Naive thymus-derived CD4-positive, alpha-beta T cell (primary cell): ENCODE data around the gene GNAO1. TPM values are rescaled to one million over a fixed set of nuclear protein-coding genes. Genes with fewer than 3 reads are reported as not detected.

Source experiments
- ATAC-seq: fragments of 150-1000 bp; cut with Tn5 transposase; 2 replicates; pipeline ENCODE4 v1.10.0; 2021; ENCODE audit warnings: mild to moderate bottlenecking, moderate library complexity
- CTCF ChIA-PET: fragments of 350-600 bp; sonication (Branson Sonifier 250); formaldehyde crosslinking; loops from one replicate; lab custom pipeline; 2021; ENCODE audit warnings: antibody characterized with exemption; lab: Charles Lee
- POLR2A ChIA-PET: fragments of 350-600 bp; sonication (Branson Sonifier 250); formaldehyde crosslinking; loops from one replicate; lab custom pipeline; 2021; ENCODE audit warnings: antibody characterized with exemption, inconsistent platforms; lab: Charles Lee
- DNase-seq, 9 donors: peaks; one replicate each; pipeline versions ENCODE4 v3.0.0 to v3.0.0-alpha.2; 2020 to 2022; ENCODE audit warnings: mixed read lengths in 1 of 9
- H3K27ac ChIP-seq: one replicate; pipeline ENCODE4 v1.7.0; 2013; ENCODE audit warnings: mild to moderate bottlenecking, low read depth, low read length, moderate library complexity
- H3K27me3 ChIP-seq, 2 donors: one replicate each; pipeline ENCODE4 v1.7.0; 2013; ENCODE audit warnings: low read length in 2 of 2, mild to moderate bottlenecking in 2 of 2, moderate library complexity in 2 of 2; ENCODE audit not compliant: control insufficient read depth in 2 of 2, insufficient read depth in 2 of 2
- H3K36me3 ChIP-seq, 3 experiments: 1 replicate in 2 of 3; 2 replicates in 1 of 3; pipeline ENCODE4 v1.7.0; 2013; ENCODE audit warnings: low read length in 3 of 3, mild to moderate bottlenecking in 3 of 3, moderate library complexity in 1 of 3; ENCODE audit not compliant: insufficient read depth in 3 of 3, control insufficient read depth in 2 of 3
- H3K4me1 ChIP-seq, 2 donors: one replicate each; pipeline ENCODE4 v1.7.0; 2013; ENCODE audit warnings: low read length in 2 of 2, mild to moderate bottlenecking in 2 of 2, moderate library complexity in 1 of 2; ENCODE audit not compliant: control insufficient read depth in 2 of 2, insufficient read depth in 2 of 2
- H3K4me3 ChIP-seq: 2 replicates; pipeline ENCODE4 v1.7.0; 2013; ENCODE audit warnings: mild to moderate bottlenecking, low read length
- H3K9me3 ChIP-seq, 3 experiments: 1 replicate in 2 of 3; 2 replicates in 1 of 3; pipeline ENCODE4 v1.7.0; 2013; ENCODE audit warnings: low read length in 3 of 3; ENCODE audit not compliant: control insufficient read depth in 2 of 3
- H3K27ac Mint-ChIP-seq, 9 donors: one replicate each; pipeline ENCODE4 v1.8.0; 2020 to 2022; ENCODE audit warnings: mixed read lengths in 9 of 9, mild to moderate bottlenecking in 8 of 9, moderate library complexity in 5 of 9, inconsistent platforms in 2 of 9
- H3K27me3 Mint-ChIP-seq, 5 donors: one replicate each; pipeline ENCODE4 v1.8.0; 2021 to 2022; ENCODE audit warnings: mixed read lengths in 5 of 5, mild to moderate bottlenecking in 1 of 5
- H3K36me3 Mint-ChIP-seq, 5 donors: one replicate each; pipeline ENCODE4 v1.8.0; 2020 to 2022; ENCODE audit warnings: mixed read lengths in 5 of 5, mild to moderate bottlenecking in 3 of 5, inconsistent platforms in 1 of 5
- H3K4me1 Mint-ChIP-seq, 7 donors: one replicate each; pipeline ENCODE4 v1.8.0; 2020 to 2022; ENCODE audit warnings: mixed read lengths in 7 of 7, mild to moderate bottlenecking in 3 of 7, inconsistent platforms in 1 of 7
- H3K4me3 Mint-ChIP-seq, 10 donors: one replicate each; pipeline ENCODE4 v1.8.0; 2020 to 2022; ENCODE audit warnings: mild to moderate bottlenecking in 10 of 10, mixed read lengths in 10 of 10, moderate library complexity in 6 of 10, inconsistent platforms in 2 of 10
- H3K9me3 Mint-ChIP-seq, 11 donors: one replicate each; pipeline ENCODE4 v1.8.0; 2020 to 2022; ENCODE audit warnings: mixed read lengths in 11 of 11, mild to moderate bottlenecking in 4 of 11, inconsistent platforms in 1 of 11, moderate library complexity in 1 of 11
- intact Hi-C, 2 donors: fragments of 100-400 bp; cut with micrococcal nuclease; formaldehyde crosslinking; loops; one replicate each; pipeline ENCODE4 v1.15.1; 2023
- polyA plus RNA-seq, 2 donors: library from polyadenylated mRNA; unstranded; fragments of 300-500 nt; fragmentation: Illumina TruSeq; gene quantifications; one replicate each; pipeline ENCODE4 v1.2.3, GENCODE V29; 2021
- total RNA-seq, 6 experiments: library from RNA in 5 of 6; stranded (reverse) in 5 of 6; gene quantifications; 1 replicate in 5 of 6; 2 replicates in 1 of 6; pipeline ENCODE4 v1.2.3 and lab custom pipeline; 2021 to 2026

The GNAO1 gene
- total and polyA plus RNA-seq, 7 experiments from 2014 or later = 0.43 to 5.4 (median 0.80) TPM; not detected in 2

DNA sequence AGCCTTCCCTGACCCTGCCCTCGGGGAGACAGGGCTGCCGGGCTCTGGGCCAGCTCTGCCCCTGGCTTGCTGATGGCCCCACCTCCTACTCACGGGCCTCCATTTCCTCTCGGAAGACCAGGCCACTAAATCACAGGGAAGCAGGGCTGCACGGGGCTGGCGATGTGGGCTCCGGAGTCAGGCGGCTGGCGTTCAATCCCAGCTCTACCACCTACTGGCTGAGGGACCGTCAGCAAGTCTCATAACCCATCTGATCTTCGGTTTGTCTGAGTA lies 120.7 kb downstream of the GNAO1 start:
- DNase-seq (no peak), ATAC-seq (no peak)
- H3K27me3 ChIP-seq = no peaks in the 10 kb centered on the region
- H3K4me1 ChIP-seq = no peaks in the 10 kb centered on the region
- no peak overlapping the region for H3K4me3 ChIP-seq
- intact Hi-C loops = no loop called here
- Mint-ChIP-seq H3K36me3 (no peaks in the 10 kb centered on the region), H3K4me3 (no peak overlapping the region), H3K4me1 (no peaks in the 10 kb centered on the region), H3K9me3 (peaks cover 0 to 3% (median 0%) of the 10 kb centered on the region in 11 donors), H3K27ac (no peak overlapping the region), H3K27me3 (peaks cover 0 to 9% (median 6%) of the 10 kb centered on the region in 5 donors)
- no peaks in the 10 kb centered on the region for H3K36me3 ChIP-seq
- CTCF ChIA-PET = interaction anchor here (0.7 kb wide), 1 partner anchor 243 kb away, joined by 3 read pairs; no protein-coding TSS in a partner anchor
- H3K9me3 ChIP-seq = no peaks in the 10 kb centered on the region
- no peak overlapping the region for H3K27ac ChIP-seq
- POLR2A ChIA-PET = no interaction called here

DNA sequence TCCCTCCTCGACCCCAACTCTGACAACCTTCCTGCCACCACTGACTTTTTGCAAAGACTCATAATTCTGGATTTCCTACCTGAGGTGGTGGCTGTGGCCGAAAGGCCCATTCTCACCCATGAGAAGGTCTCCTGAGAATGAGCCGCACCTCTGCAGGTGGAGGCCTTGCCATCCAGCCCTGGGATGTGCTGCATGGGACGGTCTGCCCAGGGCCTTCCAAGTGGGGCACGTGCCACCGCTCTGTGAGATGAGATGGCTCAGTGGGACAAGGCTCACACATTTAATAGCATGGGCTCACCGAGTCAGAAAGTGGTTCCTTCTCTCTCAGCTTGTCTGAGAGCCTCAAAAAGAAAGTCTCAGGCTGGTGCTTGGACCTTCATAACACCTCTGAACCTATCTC lies 121.3 kb downstream of the GNAO1 start:
- H3K27me3 ChIP-seq = no peaks in the 10 kb centered on the region
- Mint-ChIP-seq H3K4me1 (peaks cover 0 to 4% (median 0%) of the 10 kb centered on the region in 7 donors), H3K27me3 (peaks cover 0 to 12% (median 3%) of the 10 kb centered on the region in 5 donors), H3K4me3 (no peak overlapping the region), H3K27ac (no peak overlapping the region), H3K9me3 (peaks cover 0 to 3% (median 0%) of the 10 kb centered on the region in 11 donors), H3K36me3 (no peaks in the 10 kb centered on the region)
- H3K9me3 ChIP-seq = no peaks in the 10 kb centered on the region
- no peaks in the 10 kb centered on the region for H3K36me3 ChIP-seq
- H3K4me3 ChIP-seq = no peak overlapping the region
- ATAC-seq (no peak), DNase-seq (no peak)
- POLR2A ChIA-PET = no interaction called here
- H3K27ac ChIP-seq = no peak overlapping the region
- intact Hi-C loops = no loop called here
- CTCF ChIA-PET = no interaction called here
- no peaks in the 10 kb centered on the region for H3K4me1 ChIP-seq

DNA sequence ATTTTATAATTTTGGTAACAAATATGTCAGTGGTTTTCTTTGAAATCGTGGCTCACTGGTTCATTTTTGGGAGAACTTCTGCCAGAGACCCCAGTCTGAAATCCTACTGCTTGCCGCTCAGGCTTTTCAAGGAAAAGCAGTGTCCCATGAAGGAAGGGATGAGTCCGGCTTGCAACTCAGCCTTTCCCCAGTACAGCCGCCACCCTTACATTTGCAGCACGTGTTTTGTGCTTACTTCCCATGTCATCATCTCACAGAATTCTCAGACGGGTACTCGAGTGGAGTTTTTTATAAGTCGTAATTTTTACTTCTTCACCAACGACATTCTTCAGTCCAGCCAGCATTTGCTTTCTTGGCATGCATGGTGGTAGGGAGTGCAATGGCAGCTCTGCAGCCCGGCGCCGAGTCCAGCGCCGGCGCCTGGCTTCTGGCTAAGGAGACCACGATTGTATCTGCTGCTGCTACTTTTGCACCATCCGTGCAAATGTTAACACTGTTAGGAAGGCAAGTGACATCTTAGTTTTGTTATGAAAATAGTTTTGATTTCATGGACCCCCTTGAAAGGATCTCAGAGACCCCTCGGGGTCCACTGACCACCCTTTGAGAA lies 123.1 kb downstream of the GNAO1 start:
- Mint-ChIP-seq H3K36me3 (no peaks in the 10 kb centered on the region), H3K27ac (no peak overlapping the region), H3K4me3 (no peak overlapping the region), H3K4me1 (peaks cover 0 to 12% (median 0%) of the 10 kb centered on the region in 7 donors), H3K27me3 (peaks cover 0 to 6% (median 4%) of the 10 kb centered on the region in 5 donors), H3K9me3 (peaks cover 0 to 3% (median 0%) of the 10 kb centered on the region in 11 donors)
- intact Hi-C loops = no loop called here
- no peaks in the 10 kb centered on the region for H3K27me3 ChIP-seq
- H3K36me3 ChIP-seq = no peaks in the 10 kb centered on the region
- no peaks in the 10 kb centered on the region for H3K9me3 ChIP-seq
- no peak for ATAC-seq
- no peak for DNase-seq
- H3K27ac ChIP-seq = no peak overlapping the region
- POLR2A ChIA-PET = no interaction called here
- peaks cover 0 to 7% of the 10 kb centered on the region in 2 donors for H3K4me1 ChIP-seq
- no peak overlapping the region for H3K4me3 ChIP-seq
- CTCF ChIA-PET = no interaction called here

DNA sequence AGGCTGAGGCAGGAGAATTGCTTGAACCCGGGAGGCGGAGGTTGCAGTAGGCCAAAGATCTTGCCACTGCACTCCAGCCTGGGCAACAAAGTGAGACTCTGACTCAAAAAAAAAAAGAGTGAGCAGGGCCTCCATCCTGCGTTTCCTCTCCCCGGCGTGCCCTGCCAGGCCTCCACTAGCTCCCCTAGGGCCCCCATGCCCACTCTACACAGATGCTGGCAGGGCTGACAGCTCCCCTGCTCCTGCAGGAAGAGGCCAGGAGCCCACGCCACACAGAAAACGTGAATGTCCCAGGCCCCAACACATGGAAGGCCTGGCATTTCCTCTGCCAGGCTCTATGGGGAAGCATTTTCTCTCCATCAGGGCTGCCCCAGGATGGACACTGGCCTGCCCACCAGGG lies 124.7 kb downstream of the GNAO1 start:
- no peaks in the 10 kb centered on the region for H3K36me3 ChIP-seq
- Mint-ChIP-seq H3K4me1 (peaks cover 0 to 14% (median 0%) of the 10 kb centered on the region in 7 donors), H3K27ac (no peak overlapping the region), H3K27me3 (peaks cover 0 to 7% (median 4%) of the 10 kb centered on the region in 5 donors), H3K36me3 (no peaks in the 10 kb centered on the region), H3K9me3 (no peaks in the 10 kb centered on the region), H3K4me3 (no peak overlapping the region)
- ChIA-PET CTCF (interaction anchor here (1.1 kb wide), 1 partner anchor 9 kb away, joined by 3 read pairs; no protein-coding TSS in a partner anchor), POLR2A (no interaction called here)
- no peaks in the 10 kb centered on the region for H3K27me3 ChIP-seq
- intact Hi-C loops = loop anchor here in 1 of 2 donors (5.0 kb wide), 1 partner anchor 474 kb away; no protein-coding TSS in a partner anchor
- DNase-seq (no peak), ATAC-seq (no peak)
- no peaks in the 10 kb centered on the region for H3K9me3 ChIP-seq
- H3K4me3 ChIP-seq = no peak overlapping the region
- H3K27ac ChIP-seq = no peak overlapping the region
- peaks cover 0 to 7% of the 10 kb centered on the region in 2 donors for H3K4me1 ChIP-seq

DNA sequence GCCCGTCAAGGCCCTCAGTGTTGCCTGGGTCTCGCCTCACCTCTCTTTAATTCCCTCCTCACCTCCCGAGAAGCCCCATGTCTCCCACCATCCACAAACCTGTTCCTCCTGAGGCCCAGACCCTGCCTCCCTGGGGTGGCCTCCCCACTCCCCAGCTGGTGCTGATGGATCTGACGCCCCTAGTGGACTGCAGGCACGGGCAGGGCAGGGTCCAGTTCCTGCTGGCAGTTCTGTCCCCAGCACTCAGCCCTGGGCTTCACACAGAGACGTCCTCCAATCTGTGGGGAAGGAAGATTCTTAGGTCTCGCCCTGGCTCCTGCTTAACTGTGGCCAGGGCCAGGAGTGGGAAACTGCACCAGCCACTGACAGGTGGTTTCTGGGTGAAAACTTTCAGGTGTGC lies 125.3 kb downstream of the GNAO1 start:
- H3K9me3 Mint-ChIP-seq = no peaks in the 10 kb centered on the region
- H3K4me3 Mint-ChIP-seq = no peak overlapping the region
- intact Hi-C loops = loop anchor here in 1 of 2 donors (5.0 kb wide), 1 partner anchor 474 kb away; no protein-coding TSS in a partner anchor
- Histone ChIP-seq H3K4me1 (peaks cover 0 to 7% of the 10 kb centered on the region in 2 donors), H3K9me3 (no peaks in the 10 kb centered on the region), H3K4me3 (no peak overlapping the region), H3K27ac (no peak overlapping the region), H3K36me3 (no peaks in the 10 kb centered on the region), H3K27me3 (no peaks in the 10 kb centered on the region)
- ATAC-seq (no peak), DNase-seq (no peak)
- POLR2A ChIA-PET = no interaction called here
- peaks cover 0 to 9% (median 4%) of the 10 kb centered on the region in 5 donors for H3K27me3 Mint-ChIP-seq
- no peaks in the 10 kb centered on the region for H3K36me3 Mint-ChIP-seq
- no peak overlapping the region for H3K27ac Mint-ChIP-seq
- CTCF ChIA-PET = interaction anchor here (2.9 kb wide), 1 partner anchor 372 kb away, joined by 22 read pairs; no protein-coding TSS in a partner anchor
- H3K4me1 Mint-ChIP-seq = peaks cover 0 to 14% (median 0%) of the 10 kb centered on the region in 7 donors

DNA sequence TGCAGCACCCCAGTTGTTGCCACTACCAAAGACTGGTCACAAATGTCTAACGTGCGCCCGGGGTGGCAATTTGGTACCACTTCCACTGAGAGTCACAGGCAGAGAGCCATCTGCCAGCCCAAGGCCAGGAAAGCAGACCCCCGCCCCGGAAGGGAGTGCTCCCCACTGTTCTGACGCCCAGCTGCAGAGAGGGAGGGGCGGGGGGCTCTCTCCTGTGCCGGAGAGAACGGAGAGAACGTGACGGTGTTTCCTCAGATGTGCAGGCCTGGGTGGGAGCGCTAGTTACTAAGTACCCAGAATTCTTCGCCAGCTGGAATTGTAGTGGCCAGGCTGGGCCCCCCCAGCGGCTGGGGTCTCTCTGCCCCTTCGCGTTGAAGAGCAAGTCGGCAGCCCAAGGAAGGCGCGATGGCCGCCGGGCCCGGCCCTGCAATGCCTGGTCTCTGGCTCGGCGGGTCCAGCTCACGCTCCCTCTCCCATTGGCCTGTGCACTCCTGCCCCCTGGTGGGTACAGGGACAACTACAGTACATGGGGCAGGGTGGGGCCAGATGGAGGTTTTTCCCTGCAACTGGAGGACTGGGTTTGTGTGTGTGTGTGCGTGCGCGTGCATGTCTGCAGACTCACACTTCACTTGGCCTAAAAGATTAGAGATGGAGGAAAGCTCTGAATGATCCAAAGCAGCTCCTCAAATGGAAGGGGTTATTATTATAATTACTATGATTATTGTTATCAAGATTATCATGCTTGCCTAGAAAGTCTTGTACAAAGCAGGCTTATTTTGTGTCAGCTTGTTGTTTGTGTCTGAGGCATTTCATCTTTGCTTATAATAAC lies 126.9 kb downstream of the GNAO1 start:
- POLR2A ChIA-PET = no interaction called here
- DNase-seq (peak; percentile 42 to 82 (median 67)), ATAC-seq (peak; percentile 95)
- Histone ChIP-seq H3K36me3 (no peaks in the 10 kb centered on the region), H3K27ac (no peak overlapping the region), H3K4me1 (peaks cover 0 to 7% of the 10 kb centered on the region in 2 donors), H3K9me3 (no peaks in the 10 kb centered on the region), H3K27me3 (no peaks in the 10 kb centered on the region), H3K4me3 (peak overlapping the region; percentile 47)
- no peaks in the 10 kb centered on the region for H3K36me3 Mint-ChIP-seq
- H3K27ac Mint-ChIP-seq = peak overlapping the region in 1 of 9 donors; percentile 66
- CTCF ChIA-PET = interaction anchor here (0.6 to 2.9 kb wide), 8 partner anchors 10 to 853 kb away, joined by 3 to 22 read pairs (median 5); no protein-coding TSS in a partner anchor
- intact Hi-C loops = loop anchor here (1.0 to 5.0 kb wide), 6 partner anchors 39 to 853 kb away; no protein-coding TSS in a partner anchor
- H3K4me3 Mint-ChIP-seq = peak overlapping the region; percentile 29 to 72 (median 56)
- H3K9me3 Mint-ChIP-seq = no peaks in the 10 kb centered on the region
- peaks cover 0 to 9% (median 4%) of the 10 kb centered on the region in 5 donors for H3K27me3 Mint-ChIP-seq
- H3K4me1 Mint-ChIP-seq = peaks cover 0 to 14% (median 0%) of the 10 kb centered on the region in 7 donors
